Cardiac muscle cell (in vitro differentiated cells and primary cell): ENCODE measurements around the gene USP47. TPM values are rescaled to one million over a fixed set of nuclear protein-coding genes. Genes with fewer than 3 reads are reported as not detected.
A peak's percentile ranks its signal among the peaks of the same experiment; 100 is the strongest.

Experiments used
- DNase-seq, 2 donors: peaks; one replicate each; pipeline versions ENCODE4 v3.0.0 to v3.0.0-alpha.2; 2010 to 2017; ENCODE audit warnings: low read depth in 1 of 2, low spot score in 1 of 2
- H3K27ac ChIP-seq: fragments of 200-600 bp; sonication (generic); 2 replicates; pipeline ENCODE4 v1.5.1; 2016
- H3K27me3 ChIP-seq: fragments of 200-600 bp; sonication (generic); 2 replicates; pipeline ENCODE4 v1.6.0; 2016; ENCODE audit warnings: control low read depth
- H3K36me3 ChIP-seq: fragments of 200-600 bp; sonication (generic); 2 replicates; pipeline ENCODE4 v1.5.1; 2016; ENCODE audit warnings: control low read depth
- H3K4me1 ChIP-seq: fragments of 200-600 bp; sonication (generic); 2 replicates; pipeline ENCODE4 v1.8.1; 2017; ENCODE audit warnings: low read depth, mild to moderate bottlenecking, mixed run types
- H3K4me3 ChIP-seq: fragments of 200-600 bp; sonication (generic); 2 replicates; pipeline ENCODE4 v1.5.1; 2016; ENCODE audit warnings: mild to moderate bottlenecking
- H3K9me3 ChIP-seq: fragments of 200-600 bp; sonication (generic); 2 replicates; pipeline ENCODE4 v1.5.1; 2017; ENCODE audit warnings: low read depth, mild to moderate bottlenecking, control low read depth
- polyA plus RNA-seq: library from polyadenylated mRNA; unstranded; fragments of >200 nt; fragmentation: Nextera tagmentation; extraction: Ambion mirVana; gene quantifications from 2 replicates; pipeline ENCODE4 v1.2.1, GENCODE V29; 2016
- total RNA-seq: library from RNA; depleted of rRNA; stranded (reverse); fragments of >200 nt; gene quantifications from 2 replicates; pipeline ENCODE4 v1.2.3, GENCODE V29; 2016
- TF ChIP-seq, protein P1 (sequence below): IDR thresholded peaks from 2 replicates; pipeline ENCODE4 v1.5.1; 2012; ENCODE audit warnings: low read depth, mild to moderate bottlenecking, low read length

The USP47 gene
- total and polyA plus RNA-seq, 2 experiments from 2014 or later: 46.6 to 59.6 TPM

DNA sequence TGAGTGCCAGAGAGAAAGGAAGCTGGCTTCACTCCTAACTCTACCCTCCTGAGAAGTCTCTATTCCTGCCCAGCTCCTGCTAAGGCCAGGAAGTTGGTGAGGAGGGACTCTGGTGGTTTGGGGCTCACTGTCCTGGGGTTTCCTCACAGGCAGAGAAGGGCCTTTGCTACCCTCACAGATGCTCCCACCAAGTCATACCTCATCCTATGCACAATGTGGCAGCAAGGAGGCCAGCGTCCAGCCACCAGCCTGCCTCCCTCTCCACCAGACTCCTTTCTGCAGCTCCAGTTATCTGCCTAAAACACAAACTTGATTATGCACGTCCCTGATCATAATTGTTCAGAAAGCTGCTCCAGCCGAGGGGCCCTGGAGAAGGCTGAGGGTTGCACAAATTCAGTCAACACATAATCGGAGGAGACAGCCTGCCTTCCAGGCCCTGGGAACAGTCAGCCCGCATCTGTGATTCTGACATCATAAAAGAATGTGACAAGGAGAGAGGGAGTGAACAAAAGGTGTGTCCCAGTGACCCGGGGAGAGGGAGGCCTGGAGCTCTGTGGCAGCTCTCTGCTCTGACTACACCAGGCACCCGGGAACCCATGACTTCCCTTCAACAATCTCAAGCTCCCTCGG lies 137.8 kb downstream of the USP47 start:
- no peaks in the 10 kb centered on the region for H3K36me3 ChIP-seq
- H3K27ac ChIP-seq: peak overlapping the region; percentile 96
- H3K9me3 ChIP-seq: no peaks in the 10 kb centered on the region
- H3K4me3 ChIP-seq: no peak overlapping the region
- TF ChIP-seq, protein P1, sequence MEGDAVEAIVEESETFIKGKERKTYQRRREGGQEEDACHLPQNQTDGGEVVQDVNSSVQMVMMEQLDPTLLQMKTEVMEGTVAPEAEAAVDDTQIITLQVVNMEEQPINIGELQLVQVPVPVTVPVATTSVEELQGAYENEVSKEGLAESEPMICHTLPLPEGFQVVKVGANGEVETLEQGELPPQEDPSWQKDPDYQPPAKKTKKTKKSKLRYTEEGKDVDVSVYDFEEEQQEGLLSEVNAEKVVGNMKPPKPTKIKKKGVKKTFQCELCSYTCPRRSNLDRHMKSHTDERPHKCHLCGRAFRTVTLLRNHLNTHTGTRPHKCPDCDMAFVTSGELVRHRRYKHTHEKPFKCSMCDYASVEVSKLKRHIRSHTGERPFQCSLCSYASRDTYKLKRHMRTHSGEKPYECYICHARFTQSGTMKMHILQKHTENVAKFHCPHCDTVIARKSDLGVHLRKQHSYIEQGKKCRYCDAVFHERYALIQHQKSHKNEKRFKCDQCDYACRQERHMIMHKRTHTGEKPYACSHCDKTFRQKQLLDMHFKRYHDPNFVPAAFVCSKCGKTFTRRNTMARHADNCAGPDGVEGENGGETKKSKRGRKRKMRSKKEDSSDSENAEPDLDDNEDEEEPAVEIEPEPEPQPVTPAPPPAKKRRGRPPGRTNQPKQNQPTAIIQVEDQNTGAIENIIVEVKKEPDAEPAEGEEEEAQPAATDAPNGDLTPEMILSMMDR: no peak
- peaks cover 34% of the 10 kb centered on the region for H3K4me1 ChIP-seq
- peak; percentile 67 for DNase-seq
- H3K27me3 ChIP-seq: no peaks in the 10 kb centered on the region

DNA sequence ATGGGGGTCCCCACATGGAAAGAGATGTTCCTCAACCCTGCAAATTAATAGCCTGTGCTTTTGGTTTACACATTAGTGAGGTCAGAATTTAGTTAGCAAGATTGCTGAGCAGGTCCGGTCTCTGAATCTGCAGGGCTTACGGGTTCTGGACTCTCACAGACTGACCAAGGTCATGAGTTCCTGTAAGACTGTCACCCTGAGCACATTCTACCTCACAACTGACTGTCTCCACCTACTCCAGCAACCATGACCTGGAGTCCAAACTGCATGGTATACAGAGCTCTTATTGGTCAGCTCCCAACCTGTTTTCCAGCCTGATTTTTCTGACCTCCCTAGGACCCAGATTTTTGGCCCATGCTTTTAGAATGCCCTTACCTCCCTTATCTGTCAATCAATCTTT lies 138.4 kb downstream of the USP47 start:
- Histone ChIP-seq H3K4me3 (no peak overlapping the region), H3K27me3 (no peaks in the 10 kb centered on the region), H3K9me3 (no peaks in the 10 kb centered on the region), H3K27ac (peak overlapping the region; percentile 96), H3K36me3 (no peaks in the 10 kb centered on the region), H3K4me1 (peaks cover 33% of the 10 kb centered on the region)
- TF ChIP-seq, protein P1: no peak
- no peak for DNase-seq

DNA sequence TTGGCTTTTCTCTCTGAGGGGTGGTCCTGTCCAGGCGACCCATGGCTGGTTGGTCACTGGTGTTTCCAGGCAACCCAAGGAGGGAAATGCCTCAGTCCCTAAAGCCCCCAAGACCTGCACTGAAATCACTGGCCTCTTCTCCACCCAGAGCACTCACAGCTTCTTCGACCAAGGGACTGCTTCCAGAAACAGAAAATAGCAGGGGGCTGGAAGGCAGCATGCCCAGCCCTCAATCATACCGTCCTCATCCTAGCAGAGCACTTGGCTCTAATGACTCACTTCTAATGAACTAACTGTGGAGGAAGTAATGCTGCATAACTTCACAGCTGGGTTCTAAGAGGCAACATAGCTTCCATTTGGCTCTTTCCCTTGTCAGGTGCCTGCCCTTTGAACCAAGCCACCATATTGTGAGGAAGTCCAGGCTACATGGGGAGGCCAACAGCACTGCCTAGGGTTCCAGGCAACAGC lies 139.1 kb downstream of the USP47 start:
- Histone ChIP-seq H3K9me3 (no peaks in the 10 kb centered on the region), H3K27me3 (no peaks in the 10 kb centered on the region), H3K36me3 (no peaks in the 10 kb centered on the region), H3K4me1 (peaks cover 37% of the 10 kb centered on the region), H3K4me3 (no peak overlapping the region), H3K27ac (peak overlapping the region; percentile 96)
- DNase-seq: no peak
- TF ChIP-seq, protein P1: no peak

DNA sequence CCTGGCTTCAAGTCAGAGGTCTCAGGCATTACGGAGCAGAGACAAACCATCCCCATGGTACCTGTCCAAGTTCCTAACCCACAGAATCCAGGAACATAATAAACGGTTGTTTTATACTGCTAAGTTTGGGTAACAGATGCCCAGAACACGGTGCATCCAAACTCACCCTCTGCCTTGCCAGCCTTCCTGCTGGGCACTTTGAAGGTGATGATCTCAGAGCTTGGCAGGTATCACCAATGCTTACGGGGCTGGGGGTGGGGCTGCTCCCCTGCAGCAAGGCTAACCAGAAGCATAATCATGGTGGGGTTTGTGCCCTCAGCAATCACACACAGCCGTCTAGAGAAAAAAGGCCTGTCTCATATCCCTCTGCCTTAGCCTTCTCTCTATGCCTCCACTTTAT lies 139.6 kb downstream of the USP47 start:
- Histone ChIP-seq H3K27ac (no peak overlapping the region), H3K36me3 (no peaks in the 10 kb centered on the region), H3K4me1 (peaks cover 36% of the 10 kb centered on the region)

DNA sequence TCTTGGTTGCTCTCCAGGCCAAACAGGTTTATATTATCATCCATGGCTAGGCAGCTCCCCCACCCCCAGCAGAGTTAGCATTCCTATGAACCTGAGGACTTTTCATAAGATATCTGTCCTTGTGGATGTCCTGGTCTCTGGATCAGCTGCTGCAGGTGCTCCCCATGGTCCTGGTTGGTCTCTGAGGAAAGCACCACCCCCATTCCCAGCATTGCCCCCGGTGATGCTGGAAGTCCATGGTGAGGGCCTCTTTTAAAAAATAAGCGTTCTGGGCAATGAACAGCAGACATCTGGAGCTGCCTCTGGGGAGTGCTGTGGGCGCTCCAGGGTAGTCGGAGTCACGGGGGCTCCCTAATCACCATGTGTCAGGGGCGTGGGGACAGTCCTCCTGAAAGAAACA lies 140.1 kb downstream of the USP47 start:
- no peak for DNase-seq
- Histone ChIP-seq H3K27me3 (no peaks in the 10 kb centered on the region), H3K27ac (no peak overlapping the region), H3K4me3 (no peak overlapping the region), H3K4me1 (peaks cover 33% of the 10 kb centered on the region), H3K9me3 (no peaks in the 10 kb centered on the region), H3K36me3 (no peaks in the 10 kb centered on the region)
- TF ChIP-seq, protein P1: no peak

More for the DNA sequence above, 139.6 kb downstream of the USP47 start:
- Histone ChIP-seq H3K4me3 (no peak overlapping the region), H3K27me3 (no peaks in the 10 kb centered on the region), H3K9me3 (no peaks in the 10 kb centered on the region)
- TF ChIP-seq, protein P1: no peak
- DNase-seq: no peak
